PC-9 (cell line): ENCODE data around the gene PCDHGC5.

Source experiments
- EZH2 ChIP-seq: fragments of 200-600 bp; sonication (generic); IDR thresholded peaks from 2 replicates; pipeline ENCODE4 v1.8.0; 2017; ENCODE audit warnings: antibody characterized with exemption, low read depth
- TF ChIP-seq, protein P1 (sequence below): fragments of 200-600 bp; sonication (generic); conservative IDR thresholded peaks from 2 replicates; pipeline ENCODE4 v1.6.1; 2017; ENCODE audit warnings: mixed run types, antibody characterized with exemption, mild to moderate bottlenecking, moderate library complexity

GRCh38 chr5:141507387-141508091, 18.7 kb downstream of the PCDHGC5 start:
- no peak for TF ChIP-seq EZH2
- TF ChIP-seq, protein P1, sequence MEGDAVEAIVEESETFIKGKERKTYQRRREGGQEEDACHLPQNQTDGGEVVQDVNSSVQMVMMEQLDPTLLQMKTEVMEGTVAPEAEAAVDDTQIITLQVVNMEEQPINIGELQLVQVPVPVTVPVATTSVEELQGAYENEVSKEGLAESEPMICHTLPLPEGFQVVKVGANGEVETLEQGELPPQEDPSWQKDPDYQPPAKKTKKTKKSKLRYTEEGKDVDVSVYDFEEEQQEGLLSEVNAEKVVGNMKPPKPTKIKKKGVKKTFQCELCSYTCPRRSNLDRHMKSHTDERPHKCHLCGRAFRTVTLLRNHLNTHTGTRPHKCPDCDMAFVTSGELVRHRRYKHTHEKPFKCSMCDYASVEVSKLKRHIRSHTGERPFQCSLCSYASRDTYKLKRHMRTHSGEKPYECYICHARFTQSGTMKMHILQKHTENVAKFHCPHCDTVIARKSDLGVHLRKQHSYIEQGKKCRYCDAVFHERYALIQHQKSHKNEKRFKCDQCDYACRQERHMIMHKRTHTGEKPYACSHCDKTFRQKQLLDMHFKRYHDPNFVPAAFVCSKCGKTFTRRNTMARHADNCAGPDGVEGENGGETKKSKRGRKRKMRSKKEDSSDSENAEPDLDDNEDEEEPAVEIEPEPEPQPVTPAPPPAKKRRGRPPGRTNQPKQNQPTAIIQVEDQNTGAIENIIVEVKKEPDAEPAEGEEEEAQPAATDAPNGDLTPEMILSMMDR, result no peak
